Lower leg skin (tissue), 3 donors: Measurements from ENCODE around the gene NEGR1.

Experiments
- CTCF ChIP-seq, 3 donors: fragments of 450-650 bp; IDR thresholded peaks; one replicate each; pipeline ENCODE4 v1.5.1; 2016; ENCODE audit warnings: antibody characterized with exemption in 3 of 3, mild to moderate bottlenecking in 3 of 3, moderate library complexity in 2 of 3
- POLR2A ChIP-seq, 2 donors: fragments of 450-650 bp; IDR thresholded peaks; one replicate each; pipeline ENCODE4 v1.6.1; 2016 to 2017; ENCODE audit warnings: antibody characterized with exemption in 2 of 2, mild to moderate bottlenecking in 1 of 2, moderate library complexity in 1 of 2

GRCh38 chr1:72182859-72183258 lies 99.5 kb downstream of the NEGR1 start:
- no peak for TF ChIP-seq CTCF (IDR thresholded peaks at IDR 0.05)
- TF ChIP-seq POLR2A (IDR thresholded peaks at IDR 0.05), result no peak
